Raji (cell line): ENCODE data around the gene WDR83.
A peak's percentile ranks its signal among the peaks of the same experiment; 100 is the strongest.

Experiments
- POLR2A ChIP-seq: IDR thresholded peaks from 2 replicates; pipeline ENCODE4 v1.6.1; 2011; ENCODE audit warnings: low read depth, low read length, control low read depth; ENCODE audit not compliant: insufficient read depth

WDR83 gene

DNA sequence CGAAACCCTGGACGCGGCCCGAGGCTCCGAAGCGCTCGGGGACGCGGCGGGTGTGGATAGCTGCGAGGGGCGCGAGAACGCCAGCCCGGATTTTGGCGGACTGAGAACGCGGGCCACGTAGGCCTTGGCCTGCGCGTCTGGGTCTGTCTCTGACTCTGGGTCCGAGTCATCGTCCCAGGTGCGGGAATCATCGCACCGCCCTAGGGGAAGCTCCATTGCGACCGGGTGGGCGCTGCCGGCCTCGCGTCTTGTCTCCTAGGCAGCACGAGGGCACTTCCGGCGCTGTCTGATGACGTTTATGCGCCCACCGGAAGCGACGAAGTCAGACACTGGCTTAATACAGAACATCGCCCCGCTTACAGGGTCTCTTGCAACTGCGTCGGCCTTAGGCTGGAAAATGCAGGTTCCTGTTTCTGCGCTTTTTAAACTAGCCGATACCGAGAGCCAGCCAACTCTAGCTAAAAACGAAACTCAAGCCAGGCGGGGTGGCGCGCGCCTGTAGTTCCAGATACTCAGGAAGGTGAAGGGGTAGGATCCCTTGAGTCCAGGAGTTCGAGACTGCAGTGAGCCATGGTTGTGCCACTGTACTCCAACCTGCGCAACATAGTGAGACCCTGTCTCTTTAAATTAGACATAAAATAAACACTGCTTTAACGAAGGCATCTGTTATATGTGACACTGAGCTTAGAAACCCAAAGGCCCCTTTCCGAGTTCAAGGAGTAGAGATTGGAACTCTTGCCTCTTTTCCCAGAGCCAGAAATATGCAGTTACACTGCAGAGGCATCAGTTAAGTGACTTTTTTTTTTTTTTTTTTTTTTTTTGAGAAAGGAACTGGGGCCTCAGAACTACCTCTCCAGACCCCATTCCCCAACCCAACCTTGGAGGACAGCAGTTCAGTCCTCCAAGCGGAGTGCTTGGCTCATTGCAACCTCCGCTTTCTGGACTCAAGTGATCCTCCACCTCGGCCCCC lies 30.0 kb downstream of the WDR83 start, which contains the start of gene FBXW9:
TSS of gene FBXW9 (minus strand) at position 266 of the 970 bp plus-strand sequence. CDS start at position 216, 50 bp downstream.
- peak; percentile 71 for TF ChIP-seq POLR2A

DNA sequence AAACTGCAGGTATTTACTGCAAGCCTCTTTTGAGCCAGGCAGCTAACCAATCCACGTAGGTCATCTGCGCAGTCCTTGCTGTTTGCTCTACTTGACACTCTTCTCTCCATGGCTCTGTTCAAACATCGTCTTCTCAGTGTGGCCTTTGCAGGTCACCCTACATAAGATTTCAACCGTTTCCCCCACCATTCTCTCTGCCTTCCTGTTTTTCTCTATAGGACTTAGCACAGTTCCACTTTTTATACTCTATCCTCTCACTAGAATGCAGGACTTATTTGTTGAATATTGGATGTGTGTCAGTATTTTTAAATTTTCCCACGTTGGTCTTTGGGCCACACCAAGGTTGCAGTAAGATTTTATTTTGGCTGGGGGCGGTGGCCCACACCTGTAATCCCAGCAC lies 31.5 kb downstream of the WDR83 start:
- TF ChIP-seq POLR2A: no peak

DNA sequence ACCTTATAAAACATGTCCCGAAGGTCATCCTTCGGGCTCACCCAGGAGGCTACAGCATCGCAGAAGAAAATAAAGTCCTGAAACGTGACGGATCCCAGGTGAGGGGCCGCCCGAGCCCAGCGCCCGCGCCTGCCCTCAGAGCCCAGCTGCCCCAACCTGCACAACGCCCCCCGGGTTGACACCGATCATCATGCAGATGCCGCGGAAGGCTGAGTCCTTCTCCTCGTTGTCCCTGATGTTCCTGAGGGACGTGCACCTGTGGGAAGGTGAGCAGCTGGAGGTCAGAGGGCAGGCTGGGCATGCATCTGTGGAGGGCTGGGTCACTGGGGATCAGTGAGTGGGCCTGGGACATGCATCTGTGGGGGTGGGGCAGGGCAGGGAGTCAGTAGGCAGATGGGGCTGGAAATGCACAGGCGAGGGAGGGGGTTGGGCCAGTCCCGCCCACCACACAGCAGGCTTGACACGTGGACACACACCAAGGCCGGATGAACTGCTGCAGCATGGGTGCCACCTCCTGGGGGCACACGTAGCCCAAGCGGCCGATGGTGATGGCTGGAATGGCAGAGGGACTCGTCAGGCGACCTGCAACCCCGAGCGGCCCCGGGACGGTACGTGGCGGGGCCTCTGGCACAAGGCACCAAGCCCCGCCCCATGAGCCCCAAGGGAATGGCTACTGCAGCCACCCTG lies 35.1 kb downstream of the WDR83 start:
- TF ChIP-seq POLR2A: no peak

DNA sequence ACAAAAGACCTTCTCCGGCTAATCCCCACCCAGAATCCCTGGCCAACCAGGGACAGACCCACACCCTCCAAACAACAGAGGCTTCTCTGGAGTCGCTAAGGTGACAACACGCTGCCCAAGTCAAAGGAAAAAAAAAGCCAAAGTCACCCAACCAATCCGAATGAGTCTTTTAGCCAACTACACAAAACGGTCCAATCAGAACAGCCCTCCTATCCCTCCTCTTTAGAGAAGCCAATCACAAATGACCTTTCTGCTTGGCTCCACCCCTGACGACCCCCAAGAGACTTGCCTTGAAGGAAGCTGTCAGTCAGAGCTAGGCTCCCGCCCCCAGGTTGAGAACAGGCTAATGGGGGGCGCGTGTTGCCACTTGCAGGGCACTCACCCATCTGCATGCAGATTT lies 36.4 kb downstream of the WDR83 start:
- TF ChIP-seq POLR2A: no peak

DNA sequence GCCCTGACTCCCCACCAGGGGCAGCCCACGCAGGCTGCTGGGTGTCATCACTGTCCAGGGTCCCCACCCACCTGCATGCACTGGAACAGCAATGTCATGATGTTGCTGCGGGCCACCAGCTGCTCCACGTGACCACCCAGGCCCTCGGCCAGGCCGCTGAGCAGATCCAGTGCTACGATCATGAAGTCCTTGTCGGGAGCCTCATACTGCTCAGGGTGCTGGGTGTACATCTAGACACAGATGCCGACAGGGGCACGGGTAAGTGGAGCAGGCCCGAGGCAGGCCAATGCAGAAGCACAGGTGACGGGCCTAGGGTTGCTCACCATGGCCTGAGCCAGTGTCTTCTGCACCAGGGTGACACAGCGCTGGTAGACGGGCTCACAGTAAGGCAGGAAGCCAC lies 38.6 kb downstream of the WDR83 start:
- no peak for TF ChIP-seq POLR2A

DNA sequence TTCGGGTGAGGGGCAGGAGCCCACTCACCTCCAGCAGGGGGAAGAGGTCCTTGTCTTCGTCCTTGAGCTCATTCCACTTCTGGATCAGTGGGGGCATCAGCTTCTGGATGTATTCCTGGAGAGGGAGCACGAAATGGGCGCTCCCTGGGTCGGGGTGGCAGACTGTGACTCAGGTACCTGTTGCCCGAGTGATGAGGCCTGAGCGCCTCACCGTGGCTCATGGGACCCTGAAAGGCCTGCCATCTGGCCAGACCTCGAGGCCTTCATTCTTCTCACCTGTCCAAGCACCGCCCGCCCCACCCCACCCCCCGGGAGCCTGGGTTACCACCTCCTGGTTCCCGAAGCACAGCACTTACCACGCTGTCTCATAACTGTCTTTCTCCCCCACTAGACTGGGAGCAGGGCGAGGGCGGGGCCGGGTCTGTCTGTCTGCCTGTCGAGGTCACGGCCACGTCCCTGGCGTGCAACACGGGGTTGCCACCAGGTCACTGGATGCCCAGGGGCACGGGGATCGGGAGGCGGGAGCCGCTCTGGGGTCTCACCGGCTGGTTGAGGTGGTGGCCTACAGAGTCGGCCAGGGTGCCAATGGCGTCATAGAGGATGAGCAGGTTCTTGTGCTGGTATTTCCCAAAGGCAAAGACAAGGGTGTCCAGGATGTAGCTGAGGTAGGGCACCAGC lies 39.2 kb downstream of the WDR83 start:
- no peak for TF ChIP-seq POLR2A

DNA sequence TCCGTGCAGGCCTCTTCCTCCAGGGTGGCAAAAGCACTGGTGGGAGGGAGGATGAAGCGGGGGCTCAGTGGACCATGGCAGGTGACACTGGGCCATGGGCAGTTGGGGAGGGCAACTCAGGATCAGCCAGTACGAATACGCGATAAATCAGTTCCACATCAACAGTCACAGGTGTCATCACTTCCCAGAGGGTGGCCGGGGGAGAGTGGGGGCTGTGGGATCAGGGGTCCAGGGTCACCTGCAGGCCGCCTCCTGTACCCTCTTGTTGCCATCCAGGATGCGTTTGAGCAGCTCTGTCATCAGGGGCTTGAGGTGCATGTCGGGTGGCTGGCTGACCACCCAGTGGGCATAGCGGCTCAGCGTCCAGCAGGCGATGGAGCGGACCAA lies 39.7 kb downstream of the WDR83 start:
- TF ChIP-seq POLR2A: no peak

DNA sequence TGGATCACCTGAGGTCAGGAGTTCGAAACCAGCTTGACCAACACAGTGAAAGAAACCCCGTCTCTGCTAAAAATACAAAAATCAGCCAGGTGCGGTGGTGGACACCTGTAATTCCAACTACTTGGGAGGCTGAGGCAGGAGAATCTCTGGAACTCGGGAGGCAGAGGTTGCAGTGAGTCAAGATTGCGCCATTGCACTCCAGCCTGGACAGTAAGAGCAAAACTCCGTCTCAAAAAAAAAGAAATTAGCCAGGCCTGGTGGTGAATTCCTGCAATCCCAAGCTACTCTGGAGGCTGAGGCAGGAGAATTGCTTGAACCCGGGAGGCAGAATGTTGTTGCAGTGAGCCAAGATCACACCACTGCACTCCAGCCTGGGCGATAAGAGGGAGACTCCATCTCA lies 42.0 kb downstream of the WDR83 start:
- TF ChIP-seq POLR2A: no peak

DNA sequence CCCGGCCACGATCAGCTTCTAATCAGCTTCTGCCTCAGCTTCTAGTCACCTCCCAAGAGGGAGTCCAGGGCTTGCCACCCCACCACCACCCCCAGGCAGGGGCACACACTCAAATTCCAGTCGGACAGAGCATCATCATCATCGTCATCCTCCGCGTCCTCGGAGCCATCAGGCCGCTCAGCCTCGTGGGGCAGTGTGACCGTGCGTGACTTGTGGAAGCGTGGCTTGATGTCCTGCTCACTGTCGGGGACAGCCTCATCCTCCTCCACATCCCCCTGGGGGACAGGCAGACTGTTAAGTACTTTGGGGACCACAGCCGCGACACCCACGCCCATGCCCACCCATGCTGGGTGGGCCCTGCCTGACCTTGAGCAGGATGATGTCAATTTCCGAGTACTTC lies 44.6 kb downstream of the WDR83 start:
- TF ChIP-seq POLR2A: no peak

DNA sequence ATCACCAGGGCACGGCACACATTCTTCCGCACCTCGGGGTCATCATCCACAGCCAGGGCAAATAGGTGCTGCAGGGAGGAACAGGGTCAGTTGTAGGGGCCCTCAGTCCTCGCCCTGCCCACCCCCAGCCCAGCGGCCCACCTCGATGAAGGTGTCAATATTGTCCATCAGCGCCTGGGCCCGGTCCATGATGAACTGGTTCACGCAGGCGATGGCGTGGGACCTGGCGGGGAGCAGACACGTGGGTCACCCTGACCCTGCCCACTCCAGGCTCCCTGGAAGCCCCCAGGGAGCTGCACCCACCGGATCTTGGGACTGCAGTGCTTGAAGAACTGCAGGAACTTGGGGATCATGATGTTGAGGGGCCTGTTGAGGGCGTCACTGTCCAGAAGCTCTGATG lies 48.5 kb downstream of the WDR83 start:
- TF ChIP-seq POLR2A: no peak

DNA sequence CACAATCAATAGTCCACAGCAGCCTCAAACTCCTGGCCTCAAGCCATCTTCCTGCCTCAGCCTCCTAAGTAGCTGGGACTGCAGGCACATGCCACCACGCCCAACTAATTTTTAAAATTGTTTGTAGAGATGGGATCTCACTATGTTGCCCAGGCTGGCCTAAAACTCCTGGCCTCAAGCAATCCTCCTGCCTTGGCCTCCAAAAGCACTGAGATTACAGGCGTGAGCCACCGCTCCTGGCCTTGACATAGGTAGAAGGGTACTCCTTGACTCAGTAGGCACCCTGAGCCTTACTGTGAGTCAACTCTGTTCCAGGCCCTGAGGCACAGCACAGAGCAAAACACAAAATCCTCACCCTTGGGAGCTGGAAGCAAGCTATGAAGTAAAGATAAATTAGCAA lies 49.3 kb downstream of the WDR83 start:
- no peak for TF ChIP-seq POLR2A

DNA sequence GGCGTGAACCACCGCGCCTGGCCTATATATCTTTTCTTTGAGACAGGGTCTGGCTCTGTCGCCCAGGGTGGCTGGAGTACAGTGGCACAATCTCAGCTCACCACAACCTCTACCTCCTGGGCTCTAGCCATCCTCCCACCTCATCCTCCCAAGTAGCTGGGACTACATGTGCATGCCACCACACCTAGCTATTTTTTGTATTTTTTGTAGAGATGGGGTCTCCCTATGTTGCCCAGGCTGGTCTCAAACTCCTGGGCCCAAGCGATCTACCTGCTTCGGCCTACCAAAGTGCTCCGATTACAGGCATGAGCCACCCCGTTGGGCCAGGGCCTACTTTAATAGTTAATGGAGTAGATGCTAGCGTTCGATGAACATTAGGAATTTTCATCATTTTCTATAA lies 53.7 kb downstream of the WDR83 start:
- no peak for TF ChIP-seq POLR2A

DNA sequence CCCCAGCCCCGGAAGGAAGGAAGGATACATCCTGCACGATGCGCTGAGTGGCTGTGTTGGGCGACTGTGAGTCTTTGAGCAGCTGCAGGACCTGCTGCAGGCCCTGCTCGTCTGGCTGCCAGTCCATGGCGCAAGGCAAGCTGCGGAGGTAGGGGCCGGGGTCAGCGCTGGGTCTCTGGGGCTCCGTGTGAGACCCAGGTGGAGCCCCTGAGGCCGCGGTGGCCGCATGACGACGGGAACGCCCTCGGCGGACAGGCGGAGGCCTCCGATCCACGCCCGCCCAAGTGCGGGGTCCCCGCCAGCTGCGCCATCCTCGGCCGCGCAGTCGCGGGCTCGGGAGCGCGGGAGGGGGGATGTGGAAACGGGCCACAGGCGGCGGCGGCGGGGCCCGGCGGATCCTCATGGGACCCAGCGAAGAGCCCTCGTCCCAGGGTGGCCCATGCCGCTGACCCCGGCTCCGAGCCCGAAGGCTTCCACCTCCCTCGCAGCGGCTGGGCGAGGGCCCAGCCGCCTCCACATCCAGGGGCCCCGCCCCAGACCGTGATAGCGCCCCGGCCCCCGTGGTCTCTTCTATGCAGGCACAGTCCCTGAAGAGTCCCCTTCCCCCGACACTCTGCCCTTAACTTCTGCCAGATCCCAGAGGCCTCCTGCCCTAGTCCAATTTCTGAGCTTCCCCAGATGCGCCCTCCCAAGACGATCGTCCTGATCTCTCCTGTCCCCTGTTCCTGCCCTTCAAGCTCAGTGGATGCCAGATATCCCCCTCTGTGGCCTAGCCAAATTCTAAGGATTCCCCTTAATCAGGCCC lies 54.4 kb downstream of the WDR83 start:
- TF ChIP-seq POLR2A: no peak

DNA sequence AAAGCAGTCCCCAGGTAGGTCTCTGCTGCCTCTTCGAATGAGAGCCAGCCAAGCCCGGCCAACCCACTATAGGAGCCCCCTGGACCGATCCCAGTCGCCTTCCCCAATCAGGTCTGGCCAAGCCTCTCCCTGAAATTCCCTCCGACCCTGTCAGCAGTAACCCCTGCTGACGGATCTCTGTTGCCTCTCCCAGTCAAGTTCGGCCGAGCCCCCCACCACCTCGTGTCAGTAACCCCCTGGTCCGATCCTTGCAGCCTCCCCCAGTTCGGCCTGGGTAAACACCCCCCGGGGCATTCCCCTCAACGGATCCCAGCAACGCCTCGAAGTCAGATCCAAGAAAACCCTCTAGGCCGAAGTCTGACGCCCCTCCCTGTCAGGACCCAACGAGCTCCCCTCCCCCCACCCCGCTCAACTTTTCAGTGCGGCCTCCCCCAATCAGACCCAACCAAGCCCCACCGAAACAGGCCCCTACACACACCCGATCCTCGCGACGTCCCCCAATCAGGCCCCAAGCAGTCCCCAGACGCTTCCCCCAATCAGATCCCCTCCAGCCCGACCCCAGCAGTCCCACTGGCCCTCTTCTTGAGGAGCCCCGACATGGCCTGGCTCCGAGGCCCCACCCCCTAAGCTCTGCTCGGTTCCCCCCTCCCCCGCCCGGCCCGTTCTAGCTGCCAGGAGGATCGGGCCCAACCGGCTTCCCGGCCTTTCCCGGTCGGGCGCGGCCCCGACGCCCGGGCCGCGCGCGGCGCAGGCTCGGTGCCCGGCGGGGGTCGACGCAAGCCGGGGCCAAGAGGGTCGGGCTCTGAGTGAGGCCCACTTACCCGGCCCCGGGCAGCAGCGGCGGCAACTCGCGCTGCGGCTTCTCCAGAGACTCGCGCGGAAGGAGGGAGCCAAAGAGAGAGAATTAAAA lies 55.3 kb downstream of the WDR83 start:
- TF ChIP-seq POLR2A: no peak
